Measurements from ENCODE around the gene PLD1.

- TF ChIP-seq POLR2A (IDR thresholded peaks at IDR 0.05; ENCODE audit: low read length) (no peak), GATA1 (IDR thresholded peaks at IDR 0.05; ENCODE audit: low read depth, low read length) (no peak)
Measured at GRCh38 chr3:171687581-171687980, 122.7 kb downstream of the PLD1 start.
